GM18870 (cell line): ENCODE results near the gene CDH4.

Experiments used
- ATAC-seq: cut with Tn5 transposase; IDR thresholded peaks from one replicate; pipeline ENCODE4 v1.9.1; 2021; ENCODE audit warnings: moderate library complexity; ENCODE audit not compliant: unreplicated experiment

CDH4 gene

GRCh38 chr20:61280217-61280980 lies 28.3 kb downstream of the CDH4 start:
- no peak for ATAC-seq

GRCh38 chr20:61281286-61281795 lies 29.3 kb downstream of the CDH4 start:
- ATAC-seq = no peak

DNA sequence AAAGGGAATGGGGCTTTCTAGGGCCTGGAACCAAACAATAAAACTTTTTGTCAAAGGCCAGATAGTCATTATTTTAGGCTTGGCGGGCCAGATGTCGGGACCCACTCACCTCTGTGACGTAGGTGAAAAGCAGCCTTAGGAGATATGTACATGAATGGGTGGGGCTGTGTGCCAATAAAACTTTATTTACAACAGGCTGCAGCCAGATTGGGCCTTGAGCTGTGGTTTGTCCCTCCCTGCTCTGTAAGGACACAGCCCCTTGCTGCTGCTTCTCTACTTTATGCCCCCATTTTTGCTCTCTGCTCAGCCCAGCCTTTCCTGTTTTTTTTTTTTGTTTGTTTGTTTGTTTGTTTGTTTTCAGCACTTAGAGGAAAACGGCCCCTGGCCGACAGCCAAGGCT lies 32.7 kb downstream of the CDH4 start:
- ATAC-seq = no peak

GRCh38 chr20:61285152-61285645 lies 33.1 kb downstream of the CDH4 start:
- ATAC-seq = no peak

DNA sequence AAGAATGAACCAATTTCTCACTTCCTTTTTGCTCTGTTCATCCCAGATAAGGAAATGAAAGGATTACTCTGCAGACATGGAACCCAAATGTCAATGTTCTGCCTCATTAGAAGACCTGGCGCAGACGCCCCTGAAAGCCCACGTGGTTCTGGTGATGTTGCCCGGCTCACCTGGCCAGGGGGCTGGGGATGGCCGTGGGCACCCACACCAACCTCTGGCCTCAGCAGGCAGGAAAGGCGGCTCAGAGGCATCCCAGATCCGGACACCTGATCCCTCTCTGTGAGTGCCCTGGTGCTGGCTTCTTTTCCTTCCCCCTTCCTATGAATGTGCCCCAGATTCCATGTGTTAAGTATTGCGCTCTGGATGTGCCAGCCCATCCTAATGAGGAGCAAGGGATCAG lies 33.6 kb downstream of the CDH4 start:
- no peak for ATAC-seq

DNA sequence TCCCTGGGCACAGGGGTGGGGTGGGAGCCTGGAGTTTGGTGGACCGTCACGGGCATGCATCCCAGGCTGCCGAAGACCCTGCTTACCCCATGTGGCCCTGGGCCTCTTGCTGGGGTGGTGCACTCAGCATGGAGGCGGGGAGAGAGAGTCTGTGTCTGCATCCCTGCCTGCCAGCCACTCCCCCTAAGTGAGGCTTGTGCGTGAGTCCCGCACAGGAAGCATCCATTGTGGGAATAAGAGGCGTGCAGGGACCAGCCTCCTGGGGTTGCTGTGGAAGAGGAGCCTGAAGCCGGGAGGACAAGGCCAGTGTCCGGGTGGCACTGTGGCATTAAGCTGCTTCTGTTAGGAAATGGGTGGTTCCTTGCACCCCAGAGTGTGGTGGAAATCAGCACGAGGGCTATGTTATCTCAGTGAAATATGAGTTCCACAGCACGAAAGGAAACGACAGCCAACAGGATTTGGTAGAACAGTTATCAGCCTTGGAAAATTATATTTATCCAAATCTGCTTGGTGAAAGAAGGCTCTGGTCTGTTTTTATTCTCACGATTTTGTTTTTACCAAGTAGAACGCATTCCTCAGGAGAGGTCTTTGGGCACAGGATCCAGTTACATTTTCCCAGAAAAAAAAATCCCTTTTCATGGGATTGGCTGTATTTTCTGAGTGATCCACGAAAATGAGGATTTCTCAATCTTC lies 35.7 kb downstream of the CDH4 start:
- ATAC-seq = no peak

DNA sequence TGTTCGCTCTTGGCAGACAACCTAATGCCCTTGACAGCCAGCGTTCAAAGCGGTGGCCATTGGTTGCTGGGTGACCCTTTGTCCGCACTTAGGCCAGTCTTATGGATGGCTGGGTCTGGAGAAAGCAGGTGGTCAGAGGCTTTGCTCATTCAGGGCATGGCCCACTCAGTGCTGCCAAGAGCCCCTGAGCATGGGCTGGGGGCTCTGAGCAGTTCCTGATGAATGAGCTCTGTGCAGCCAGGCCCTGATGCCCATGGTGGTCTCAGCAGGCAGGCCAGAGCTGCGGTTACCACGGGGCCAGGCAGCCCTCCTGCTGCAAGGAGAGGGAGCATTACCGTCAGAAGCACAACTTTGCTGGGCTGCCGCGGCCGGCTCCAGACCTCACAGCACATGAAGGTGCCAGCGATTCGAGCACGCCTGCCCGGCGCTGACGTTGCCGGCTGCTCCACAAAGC lies 36.3 kb downstream of the CDH4 start:
- no peak for ATAC-seq

GRCh38 chr20:61289166-61289565 lies 37.1 kb downstream of the CDH4 start:
- ATAC-seq = no peak

DNA sequence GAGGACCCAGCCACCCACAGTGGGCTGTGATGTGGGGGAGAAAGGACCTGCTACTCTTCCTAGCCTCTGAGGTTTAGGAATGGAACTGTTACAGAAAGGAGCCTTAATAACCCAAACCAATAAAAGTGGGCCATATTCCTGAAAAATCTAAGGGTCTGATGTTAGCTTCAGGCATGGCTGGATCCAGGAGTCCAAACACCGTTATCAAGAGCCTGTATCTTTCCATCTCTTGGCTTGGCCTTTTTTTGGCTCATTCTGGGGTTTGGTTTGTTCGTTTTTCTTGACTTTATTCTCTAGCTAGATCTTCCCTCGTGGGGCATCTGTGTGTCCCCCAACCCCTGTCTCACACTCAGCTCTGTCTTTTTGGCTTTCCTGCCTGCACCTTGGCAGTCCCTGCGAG lies 38.7 kb downstream of the CDH4 start:
- no peak for ATAC-seq

- no peak for ATAC-seq
Observed at GRCh38 chr20:61291166-61291829, 39.2 kb downstream of the CDH4 start.

DNA sequence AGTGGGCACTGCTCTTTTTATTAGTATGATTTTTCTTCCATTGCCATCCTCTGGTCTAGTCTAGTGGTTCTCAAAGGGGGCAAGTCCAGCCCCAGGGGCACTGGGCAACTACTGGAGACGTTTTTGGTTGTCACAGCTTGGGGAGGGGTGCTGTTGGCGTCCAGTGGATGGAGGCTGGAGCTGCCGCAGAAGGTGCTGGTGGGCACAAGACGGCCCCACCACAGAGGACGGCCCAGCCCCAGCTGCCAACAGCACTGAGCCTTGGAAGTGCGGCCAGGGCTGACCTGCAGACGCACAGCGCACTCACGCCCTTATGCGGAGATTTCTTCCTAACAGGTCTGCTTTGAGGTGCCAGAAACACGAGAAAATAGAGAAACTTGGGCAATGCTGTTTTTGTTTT lies 40.3 kb downstream of the CDH4 start:
- no peak for ATAC-seq

DNA sequence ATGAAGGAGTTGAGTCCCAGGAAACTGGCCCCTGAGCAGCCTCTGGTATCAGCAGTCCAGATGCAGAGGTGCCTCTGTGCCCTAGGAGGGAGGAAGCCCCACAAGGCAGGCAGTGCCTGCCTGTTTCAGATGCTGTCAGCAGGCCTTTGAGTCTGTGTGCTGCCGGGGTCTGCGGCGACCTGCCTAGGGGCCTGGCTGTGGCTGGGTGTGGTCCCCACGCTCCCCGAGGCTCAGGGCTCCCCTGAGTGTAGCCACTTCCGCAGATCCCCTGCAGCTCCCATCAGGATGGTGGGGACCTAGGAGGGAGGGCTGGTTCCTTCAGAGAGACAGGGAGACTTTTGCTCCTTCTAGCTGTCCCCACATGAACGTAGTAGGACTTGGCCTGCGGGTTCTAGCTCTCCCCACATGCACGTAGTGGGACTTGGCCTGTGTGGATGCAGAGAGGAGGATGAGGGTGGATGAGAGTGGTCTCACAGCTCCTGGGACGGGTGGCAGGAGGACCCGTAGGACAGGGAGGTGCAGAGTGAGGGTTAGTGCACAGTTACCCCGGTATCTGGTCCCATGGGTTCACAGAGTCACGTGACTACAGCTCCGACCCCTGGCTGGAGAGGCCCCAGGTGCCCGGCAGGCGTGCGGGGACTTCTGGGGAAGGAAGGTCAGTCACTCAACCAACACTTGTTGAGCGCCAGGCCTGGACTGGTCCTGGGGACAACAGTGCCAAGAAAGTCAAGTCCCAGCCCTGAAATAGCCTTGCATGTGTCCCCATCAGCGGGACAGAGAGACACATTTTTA lies 41.0 kb downstream of the CDH4 start:
- no peak for ATAC-seq

GRCh38 chr20:61293951-61294350 lies 41.9 kb downstream of the CDH4 start:
- ATAC-seq = no peak

- ATAC-seq = no peak
Observed at GRCh38 chr20:61295249-61295648, 43.2 kb downstream of the CDH4 start.

DNA sequence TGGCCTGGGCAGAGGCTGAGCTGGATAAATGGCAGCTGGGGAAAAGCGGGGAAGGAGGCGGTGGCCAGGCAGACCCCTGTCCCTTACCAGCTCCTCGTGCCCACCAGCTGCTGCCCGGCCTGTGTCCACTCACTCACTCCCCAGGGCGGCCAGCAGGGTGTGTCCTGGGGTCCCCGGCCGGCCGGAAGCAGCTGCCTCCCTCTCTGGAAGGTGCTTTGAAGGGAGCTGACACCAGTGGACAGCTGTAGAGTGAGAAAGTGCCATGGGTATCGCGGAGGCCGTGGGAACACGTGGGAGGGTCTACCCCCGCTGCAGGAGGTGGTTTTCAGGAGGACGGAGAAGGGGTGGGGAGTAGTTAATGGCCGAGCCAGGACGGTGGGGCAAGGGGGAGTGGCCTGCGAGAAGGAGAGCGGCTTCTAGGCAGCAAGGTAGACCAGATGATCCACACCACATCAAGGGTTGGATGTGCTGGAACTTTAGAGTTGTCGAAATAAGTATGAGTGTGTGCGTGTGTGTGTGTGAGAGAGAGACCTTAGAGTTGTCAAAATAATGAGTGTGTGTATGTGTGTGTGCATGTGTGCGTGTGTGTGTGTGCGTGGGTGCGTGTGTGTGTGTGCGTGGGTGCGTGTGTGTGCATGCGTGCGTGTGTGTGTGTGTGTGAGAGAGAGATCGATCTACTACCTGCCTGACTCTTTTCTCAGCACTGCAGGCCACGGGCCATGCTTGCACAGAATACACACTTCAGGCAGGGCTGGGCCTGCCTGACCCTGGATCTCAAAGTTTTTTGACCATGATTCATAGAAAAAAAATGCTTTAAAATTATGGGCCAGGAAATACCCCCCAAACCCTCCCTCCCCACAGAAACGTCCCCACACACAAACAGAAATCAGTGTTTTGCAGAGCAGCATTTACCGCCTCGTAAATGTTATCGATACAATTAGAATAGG lies 43.9 kb downstream of the CDH4 start:
- ATAC-seq = no peak

- ATAC-seq = no peak
Observed at GRCh38 chr20:61296629-61297019, 44.6 kb downstream of the CDH4 start.

GRCh38 chr20:61297491-61297890 lies 45.4 kb downstream of the CDH4 start:
- ATAC-seq = no peak

GRCh38 chr20:61297986-61298385 lies 45.9 kb downstream of the CDH4 start:
- no peak for ATAC-seq

DNA sequence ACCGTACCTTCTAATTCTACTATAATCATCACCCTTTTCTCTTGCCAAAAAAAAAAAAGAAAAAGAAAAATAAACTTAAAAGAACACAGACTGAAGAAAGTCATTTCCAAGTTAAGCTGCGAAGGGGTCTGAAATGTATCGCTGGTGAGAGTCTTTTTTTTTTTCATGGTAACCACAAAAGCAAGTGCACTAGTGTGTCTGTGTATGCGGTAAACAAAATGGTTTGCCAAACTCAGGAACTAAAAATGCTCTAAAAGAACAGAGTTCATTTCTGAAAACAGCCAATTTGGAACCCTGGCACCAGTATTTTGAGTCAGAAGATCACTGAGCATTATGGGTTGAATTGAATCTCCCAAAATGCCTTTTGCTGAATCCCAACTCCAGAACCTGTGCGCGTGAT lies 46.6 kb downstream of the CDH4 start:
- ATAC-seq = no peak

DNA sequence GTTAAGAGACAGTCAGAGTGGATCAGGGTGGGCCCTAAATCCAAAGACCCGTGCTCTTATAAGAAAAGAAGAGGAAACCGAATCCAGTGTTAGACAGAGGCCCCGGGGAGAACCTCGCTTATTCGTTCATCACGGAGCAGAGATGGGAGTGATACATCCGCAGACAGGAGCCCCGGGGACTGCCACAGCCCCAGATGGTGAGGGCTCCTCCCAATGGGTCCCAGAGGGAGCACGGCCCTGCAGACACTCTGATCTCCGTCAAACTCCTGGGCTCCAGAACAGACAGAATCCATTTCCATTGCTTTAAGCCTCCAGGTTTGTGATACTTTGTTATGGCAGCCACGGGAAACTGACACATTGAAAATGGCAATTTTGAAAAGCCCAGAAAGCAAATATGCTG lies 47.0 kb downstream of the CDH4 start:
- ATAC-seq = no peak
